GM19239 (cell line): ENCODE results near the gene HNRNPAB.
A peak's percentile ranks its signal among the peaks of the same experiment; 100 is the strongest.
"Not testable (repeated sequence)": the region's sequence is repeated elsewhere in the genome, so short reads cannot be mapped to it uniquely, and the experiment has no call there.

ENCODE experiments used
- DNase-seq: peaks from one replicate; pipeline ENCODE4 v3.0.0; 2011; ENCODE audit warnings: low spot score; ENCODE audit not compliant: insufficient read length
- FAIRE-seq: peaks from 2 replicates; lab custom pipeline; 2011; peaks lifted over from hg19 to GRCh38; lab: Jason Lieb, UNC

The HNRNPAB gene

DNA sequence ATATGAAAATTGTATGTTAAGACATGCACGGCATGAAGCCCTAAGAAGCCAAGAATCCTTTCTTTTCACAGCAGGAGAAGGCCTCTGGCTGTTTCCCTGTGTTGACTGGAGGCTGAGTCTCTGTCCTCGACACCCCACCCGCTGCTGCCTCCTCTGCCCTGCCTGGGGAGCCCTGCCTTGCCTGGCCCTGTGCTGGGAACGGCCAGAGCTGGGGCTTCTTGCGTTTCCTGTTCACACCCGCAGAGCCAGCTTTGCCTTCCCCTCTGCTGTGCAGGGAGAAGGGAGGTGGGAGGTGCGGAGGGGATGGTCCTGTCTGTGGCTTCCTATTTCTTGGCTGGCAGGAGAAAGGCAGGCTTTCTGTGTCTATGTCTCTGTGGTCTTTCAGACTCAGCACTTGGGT is 10.3 kb upstream of the HNRNPAB start:
- FAIRE-seq = no peak
- no peak for DNase-seq

DNA sequence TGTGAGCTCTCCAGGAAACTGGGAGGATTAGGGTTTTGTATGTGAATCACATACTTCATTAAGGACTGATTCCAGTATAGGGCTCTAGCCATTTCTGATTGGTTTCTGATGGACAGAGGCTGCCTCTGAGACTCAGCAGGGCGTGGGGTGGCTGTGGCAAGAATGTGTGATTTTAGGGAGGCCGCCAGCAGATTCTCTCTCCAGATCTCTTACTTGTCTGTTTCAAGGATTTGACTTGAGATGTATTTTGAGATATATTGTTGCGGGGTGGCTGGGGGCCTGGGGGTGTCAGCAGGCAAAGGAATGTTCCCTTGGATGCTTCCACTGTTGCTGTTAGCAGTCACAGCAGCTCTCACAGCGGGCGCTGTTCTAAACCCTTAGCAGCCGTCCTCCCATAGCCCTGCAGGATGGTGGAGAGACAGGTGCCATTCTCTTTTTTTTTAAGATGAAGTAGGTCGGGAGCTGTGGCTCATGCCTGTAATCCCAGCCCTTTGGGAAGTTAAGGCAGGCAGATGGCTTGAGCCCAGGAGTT is 8.0 kb upstream of the HNRNPAB start:
- no peak for FAIRE-seq
- DNase-seq = no peak

DNA sequence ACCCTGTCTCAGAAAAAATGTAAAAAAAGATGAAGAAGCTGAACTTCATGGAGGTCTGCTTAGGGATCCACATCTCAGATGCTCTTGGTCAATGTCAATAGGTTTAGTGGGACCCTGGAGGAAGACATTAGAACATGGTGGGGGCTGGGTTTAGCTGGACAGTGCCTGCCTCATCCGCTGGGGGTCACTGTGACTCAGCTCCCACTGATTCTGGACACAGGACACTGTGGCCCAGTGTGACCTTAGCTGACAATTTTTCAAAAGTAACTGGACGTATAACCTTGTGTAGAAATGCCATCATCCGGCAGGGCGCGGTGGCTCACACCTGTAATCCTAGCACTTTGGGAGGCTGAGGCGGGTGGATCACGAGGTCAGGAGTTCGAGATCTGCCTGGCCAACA is 7.3 kb upstream of the HNRNPAB start:
- FAIRE-seq = no peak
- no peak for DNase-seq

DNA sequence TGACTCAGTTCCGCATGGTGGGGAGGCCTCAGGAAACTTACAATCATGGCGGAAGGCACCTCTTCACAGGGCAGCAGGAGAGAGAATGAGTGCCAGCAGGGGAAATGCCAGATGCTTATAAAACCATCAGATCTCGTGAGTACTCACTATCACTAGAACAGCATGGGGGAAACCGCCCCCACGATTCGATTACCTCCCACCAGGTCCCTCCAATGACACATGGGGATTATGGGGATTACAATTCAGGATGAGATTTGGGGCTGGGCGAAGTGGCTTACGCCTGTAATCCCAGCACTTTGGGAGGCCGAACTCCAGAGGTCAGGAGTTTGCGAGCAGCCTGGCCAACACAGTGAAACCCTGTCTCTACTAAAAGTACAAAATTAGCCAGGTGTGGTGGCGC is 6.2 kb upstream of the HNRNPAB start:
- not testable (repeated sequence) for DNase-seq, FAIRE-seq

DNA sequence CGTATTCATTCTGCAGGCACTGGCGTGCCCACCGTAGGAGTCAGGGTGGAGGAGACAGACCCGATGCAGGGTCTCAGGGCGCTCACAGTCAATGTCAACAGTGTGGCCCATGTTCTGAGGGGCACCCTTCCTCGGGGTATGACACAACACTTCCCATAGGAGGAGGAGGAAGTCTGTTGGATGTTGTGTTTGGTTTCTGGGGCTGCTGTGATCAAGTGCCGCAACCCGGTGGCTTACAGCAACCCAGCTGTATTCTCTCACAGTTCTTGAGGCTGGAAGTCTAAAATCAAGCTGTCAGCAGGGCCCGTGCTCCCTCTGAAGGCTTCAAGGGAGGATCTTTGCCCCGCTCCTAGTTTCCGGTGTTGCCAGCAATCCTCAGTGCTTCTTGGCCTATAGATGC is 5.6 kb upstream of the HNRNPAB start:
- FAIRE-seq = no peak
- DNase-seq = no peak

DNA sequence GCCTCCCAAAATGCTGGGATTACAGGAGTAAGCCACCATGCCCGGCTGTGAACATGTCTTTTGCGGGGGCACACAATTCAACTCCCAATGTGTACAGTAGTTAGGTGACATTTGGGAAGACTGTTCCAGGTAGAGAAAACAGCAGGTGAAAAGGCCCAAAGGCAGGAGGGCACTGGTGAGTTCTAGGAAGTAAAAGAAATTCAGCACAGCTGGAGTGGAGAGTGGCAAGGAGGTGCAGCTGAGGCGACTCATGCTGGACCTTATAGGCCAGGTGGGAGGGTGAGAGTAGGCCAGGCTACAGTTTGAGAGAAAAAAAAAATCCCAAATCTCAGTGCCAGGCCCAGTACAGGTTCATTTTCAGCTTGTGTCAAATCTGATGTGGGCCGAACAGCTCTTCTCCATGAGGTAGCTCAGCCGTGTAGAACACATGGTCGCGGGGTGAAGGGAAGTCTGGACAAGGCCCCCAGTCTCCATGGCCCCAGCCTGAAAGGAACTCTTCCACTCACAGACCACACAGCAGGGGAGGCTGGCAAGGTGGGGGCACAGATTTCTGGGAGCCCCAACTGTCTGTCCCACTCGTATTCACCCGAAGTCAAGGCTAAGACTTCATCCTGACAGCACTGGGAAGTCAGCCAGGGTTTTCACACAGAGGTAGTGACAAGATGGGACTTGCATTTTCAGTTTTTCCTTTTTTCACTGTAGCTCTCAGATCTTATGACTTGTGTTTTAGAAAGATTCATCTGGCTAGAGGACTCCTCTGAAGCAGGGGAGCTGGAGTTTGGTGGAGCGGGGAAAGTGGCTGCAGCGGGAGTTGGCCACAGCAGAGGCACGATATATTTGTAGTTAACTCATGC is 4.5 kb upstream of the HNRNPAB start:
- FAIRE-seq = no peak
- no peak for DNase-seq

DNA sequence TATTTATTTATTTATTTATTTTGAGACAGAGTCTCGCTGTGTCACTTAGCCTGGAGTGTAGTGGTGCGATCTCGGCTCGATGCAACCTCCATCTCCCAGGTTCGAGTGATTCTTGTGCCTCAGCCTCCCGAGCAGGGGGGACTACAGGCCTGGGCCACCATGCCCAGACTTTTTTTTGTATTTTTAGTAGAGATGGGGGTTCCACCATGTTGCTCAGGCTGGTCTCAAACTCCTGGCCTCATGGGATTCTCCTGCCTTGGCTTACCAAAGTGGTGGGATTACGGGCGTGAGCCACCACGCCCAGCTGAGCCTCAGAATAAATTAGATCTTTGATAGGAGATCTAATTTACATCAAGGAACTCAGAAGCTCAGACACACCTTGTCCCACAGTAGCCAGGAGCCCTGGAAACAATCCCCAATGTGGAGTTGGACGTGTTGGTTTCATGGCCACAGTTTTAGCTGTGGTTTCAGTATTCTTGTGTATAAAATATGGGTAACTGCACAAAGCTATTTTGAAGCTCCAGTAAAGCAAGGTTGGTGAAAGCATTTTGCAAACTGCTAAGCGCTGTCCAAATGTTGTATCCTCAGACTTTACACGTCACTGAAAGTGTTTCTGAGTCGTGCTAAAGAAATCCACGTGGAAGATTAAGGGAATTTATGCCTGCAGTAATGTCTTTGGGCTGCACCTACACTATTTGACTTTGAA is 3.0 kb upstream of the HNRNPAB start:
- FAIRE-seq (no peak), DNase-seq (no peak)

DNA sequence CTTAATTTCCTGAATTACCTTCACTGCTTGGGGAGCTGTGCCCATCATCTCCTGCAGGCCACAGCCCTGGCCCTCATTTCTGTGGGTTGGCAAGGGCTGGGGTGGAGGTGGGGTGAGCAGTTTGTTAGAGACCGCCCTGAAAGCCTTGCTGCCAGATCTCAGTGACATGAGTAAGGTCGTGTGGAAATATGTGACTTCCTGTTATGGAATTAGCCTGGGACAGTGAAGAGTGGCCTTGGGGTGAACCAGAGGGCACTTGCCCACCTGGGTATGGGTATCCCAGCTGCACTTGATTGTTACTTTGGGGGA is 2.5 kb upstream of the HNRNPAB start:
- FAIRE-seq (no peak), DNase-seq (no peak)

DNA sequence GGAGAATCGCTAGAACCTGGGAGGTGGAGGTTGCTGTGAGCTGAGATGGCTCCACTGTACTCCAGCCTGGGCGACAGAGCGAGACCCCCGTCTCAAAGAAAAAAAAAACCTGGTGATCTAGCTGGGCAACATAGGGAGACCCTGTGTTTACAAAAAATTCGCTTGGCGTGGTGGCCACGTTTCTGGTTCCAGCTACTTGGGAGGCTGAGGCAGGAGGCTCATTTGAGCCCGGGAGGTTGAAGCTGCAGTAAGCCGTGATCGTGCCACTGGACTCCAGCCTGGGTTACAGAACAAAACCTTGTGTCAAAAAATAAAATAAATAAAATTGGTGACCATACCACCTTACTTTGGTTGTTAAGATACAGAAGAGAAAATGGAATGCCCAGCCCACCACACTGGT is 1.8 kb upstream of the HNRNPAB start:
- no peak for FAIRE-seq
- DNase-seq = no peak

DNA sequence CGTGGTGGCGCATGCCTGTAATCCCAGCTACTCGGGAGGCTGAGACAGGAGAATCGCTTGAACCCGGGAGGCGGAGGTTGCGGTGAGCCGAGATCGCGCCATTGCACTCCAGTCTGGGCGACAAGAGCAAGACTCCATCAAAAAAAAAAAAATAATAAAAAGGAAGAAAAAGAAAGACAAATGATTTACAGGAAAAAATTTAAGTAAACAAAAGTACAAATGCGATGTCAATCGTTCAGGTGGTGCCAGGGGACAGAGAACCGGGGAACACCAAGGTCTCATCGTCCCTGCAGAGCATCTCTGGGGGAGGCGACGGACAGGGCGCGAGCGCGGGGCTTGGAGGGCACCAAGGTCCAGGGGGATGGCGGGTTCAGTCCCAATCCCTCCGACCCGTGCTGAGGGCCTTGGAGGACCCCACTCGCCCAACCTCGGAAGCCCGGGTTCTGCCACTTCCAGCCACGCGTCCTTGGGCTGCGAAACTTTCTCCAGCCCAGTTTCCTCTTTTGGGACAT is 607 bp upstream of the HNRNPAB start:
- peak; percentile 11 for FAIRE-seq
- no peak for DNase-seq

DNA sequence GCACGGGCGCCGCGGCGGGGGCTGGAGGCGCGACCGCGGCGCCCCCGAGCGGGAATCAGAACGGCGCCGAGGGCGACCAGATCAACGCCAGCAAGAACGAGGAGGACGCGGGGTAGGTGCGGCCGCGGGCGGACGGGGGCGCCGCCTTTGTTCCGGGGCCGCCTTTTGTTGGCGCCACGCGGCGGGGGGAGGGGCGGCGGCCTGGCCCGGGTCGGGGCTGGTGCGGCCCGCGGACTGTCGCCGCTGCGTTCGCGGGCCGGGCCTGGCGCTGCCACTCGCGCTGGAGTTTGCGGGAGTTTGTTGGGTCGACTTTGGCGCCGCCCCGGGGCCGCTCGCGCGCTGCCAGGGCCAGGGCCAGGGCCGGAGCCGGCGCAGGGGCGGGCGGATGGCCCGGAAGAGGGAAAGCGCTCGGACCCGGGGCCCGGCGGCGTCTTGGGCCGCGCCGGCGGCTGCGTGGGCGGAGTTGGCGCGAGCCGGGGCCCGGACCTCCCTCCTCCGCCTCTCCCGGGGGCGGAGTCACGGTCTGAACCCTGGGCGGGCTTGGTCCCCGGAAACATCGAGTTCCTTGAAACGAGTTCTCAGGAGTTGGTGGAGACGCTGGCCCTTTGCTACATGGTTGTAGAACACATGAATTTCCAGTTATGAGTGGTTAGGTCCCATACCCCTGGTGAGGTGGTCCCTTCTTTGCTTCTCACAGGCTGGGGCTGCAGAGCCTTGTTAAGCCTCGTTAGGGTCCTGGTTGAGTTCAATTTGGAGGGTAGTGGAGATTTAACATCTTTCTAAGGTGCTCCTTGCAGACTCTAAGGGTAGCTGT is 809 bp downstream of the HNRNPAB start:
- DNase-seq (peak; percentile 91), FAIRE-seq (peak; percentile 42)

DNA sequence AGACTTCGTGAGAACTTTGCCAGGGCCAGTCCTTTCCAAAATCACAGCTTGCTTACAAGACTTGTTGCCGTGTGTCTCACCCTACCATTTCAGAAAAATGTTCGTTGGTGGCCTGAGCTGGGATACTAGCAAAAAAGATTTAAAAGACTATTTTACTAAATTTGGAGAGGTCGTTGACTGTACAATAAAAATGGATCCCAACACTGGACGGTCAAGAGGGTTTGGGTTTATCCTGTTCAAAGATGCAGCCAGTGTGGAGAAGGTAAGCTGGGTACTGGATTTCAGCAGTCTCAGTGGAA is 1.4 kb downstream of the HNRNPAB start:
- FAIRE-seq (no peak), DNase-seq (no peak)

DNA sequence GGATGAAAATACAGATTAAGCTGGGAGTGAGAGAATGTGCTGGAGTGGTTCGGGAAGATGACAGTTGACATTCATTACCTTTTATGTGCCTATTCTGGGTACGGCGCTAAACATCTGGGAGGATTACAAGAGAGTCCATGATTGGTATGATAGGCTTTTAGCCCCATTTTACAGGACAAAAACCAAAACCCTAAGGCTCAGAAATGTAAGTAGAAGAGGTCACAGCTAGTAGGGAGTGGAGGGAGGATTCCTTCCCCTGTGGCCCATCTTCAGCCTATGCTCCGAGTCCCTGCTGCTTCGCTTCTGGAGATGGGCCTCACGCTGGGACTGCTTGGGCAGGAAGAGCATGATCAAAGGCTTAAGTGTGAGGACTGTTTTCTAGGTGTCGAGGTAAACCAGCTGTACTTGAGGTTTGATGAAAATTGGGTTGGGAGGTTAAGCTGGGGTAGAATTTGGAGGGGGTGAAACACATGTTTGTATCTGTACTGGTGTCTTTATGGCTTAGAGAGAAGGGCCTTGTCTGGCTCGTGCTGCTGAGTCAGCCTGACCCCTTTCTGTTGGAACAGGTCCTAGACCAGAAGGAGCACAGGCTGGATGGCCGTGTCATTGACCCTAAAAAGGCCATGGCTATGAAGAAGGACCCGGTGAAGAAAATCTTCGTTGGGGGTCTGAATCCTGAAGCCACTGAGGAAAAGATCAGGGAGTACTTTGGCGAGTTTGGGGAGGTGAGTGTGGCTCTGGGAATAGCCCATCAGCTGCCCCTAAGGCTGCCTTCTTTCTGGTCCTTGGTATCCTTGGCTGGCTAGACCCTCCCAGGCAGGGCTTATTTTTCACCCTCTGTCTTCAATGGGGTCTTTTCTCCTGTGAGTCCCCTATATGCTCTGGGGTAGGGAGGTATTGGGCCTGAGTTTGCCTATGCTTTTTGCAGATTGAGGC is 2.1 kb downstream of the HNRNPAB start:
- DNase-seq (no peak), FAIRE-seq (no peak)

DNA sequence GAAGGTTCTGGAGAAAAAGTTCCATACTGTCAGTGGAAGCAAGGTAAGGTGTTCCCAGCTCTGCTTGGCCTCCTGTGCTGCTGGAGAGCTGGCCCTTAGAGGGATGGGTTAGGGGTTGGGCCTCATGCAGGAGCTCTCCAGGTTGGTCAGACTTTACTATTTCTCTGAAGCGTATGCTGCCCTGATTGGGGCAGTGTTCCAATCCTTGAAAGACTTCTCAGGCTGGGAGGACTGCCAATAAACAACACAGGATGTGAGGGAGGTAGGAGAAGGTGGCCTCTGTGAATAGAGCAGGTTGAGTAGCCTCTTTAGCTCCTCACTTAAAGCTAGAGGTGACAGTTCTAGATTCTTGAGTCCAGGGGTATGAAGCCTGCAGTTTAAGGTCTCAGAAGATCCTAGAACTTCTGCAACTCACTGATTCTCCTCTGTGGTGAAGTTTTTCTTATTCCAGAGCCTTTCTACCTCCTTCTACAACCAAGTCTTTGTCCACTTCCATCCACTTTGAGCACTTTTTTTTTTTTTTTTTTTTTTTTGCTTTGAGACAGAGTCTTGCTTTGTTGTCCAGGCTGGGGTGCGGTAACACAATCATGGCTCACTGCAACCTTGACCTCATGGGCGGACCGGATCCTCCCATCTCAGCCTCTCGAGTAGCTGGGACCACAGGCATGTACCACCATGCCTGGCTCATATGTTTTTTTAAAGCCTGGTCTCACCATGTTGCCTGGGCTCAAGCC is 3.0 kb downstream of the HNRNPAB start:
- no peak for FAIRE-seq
- DNase-seq = no peak

DNA sequence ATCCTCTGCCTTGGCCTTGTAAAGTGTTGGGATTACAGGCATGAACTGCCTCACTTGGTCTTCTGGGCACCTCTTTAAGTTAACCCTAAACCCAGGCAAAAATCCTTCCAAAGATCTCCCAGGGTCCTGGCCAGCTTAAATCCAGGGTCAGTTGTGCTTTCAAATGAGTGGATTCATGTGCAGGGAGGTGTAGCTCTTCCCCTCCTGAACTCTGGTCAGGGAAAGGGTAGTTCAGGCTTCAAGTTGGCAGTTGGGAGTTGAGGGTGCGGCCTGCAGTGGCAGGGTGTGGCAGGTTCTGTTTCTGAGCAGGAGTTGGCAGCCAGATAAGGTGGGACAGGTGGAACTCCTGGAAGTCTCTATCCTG is 3.6 kb downstream of the HNRNPAB start:
- no peak for FAIRE-seq
- DNase-seq = no peak

DNA sequence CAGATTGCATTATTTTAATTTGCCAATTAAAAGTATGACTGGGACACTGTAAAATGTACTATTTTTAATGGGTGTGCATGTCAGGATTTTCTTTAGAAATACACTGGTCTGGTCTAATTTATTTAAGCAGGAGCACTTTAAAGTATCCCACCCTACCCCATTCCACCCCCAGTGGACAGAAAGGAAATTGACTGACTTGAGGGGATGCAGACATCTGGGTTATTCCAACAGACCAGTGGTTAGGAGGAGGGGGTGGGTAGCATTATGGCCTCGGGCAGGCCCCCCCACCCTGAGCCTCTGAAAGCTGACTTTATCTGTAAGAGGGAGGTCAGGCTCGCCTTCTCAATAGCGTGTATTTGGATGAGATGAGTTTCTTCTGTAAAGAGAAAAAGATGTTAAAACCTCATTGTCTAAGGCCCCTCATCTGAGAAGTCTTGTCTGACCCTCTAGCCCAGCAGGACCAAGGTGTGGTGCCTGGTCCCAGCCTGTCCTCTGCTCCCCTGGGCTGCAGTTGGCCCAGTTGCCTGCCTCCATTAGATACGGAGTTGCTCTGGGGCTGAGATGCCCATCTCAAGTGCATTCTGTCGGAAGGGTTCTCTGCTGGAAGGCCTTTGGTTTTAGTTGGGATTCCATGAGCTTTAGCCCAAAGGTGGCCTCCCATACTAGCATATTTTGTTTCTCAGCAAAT is 4.4 kb downstream of the HNRNPAB start:
- FAIRE-seq = no peak
- DNase-seq = no peak

DNA sequence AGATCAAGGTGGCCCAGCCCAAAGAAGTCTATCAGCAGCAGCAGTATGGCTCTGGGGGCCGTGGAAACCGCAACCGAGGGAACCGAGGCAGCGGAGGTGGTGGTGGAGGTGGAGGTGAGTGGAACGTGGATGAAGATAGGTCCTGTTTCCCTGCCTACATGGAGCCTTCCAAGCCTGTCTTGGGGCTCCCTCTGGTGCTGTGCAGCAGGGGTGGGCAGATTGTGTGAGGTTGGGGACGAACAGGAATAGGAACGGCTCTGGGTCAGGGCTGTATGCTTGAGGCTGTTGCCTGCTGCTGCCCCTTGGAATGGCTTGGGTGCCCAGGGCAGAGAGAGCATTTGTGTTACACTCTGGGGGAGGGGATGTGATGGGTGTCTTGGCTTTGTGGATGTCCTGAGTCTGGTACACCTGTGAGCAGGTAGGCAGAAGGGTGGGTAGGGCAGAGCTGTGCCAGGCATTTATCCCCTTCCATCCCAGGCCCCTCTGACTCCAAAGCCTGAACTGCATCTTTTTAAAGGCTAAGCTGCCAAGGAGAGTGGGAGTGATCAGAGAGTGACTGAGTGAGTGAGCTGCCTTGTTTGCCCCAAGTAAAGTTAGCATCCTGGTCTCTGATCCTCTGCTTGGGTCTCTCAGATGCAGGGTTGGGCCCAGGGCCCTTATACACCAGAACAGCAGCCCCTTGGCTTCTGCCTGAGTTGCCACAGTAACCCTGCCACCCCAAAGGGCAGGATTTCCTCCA is 5.2 kb downstream of the HNRNPAB start:
- FAIRE-seq (no peak), DNase-seq (no peak)

DNA sequence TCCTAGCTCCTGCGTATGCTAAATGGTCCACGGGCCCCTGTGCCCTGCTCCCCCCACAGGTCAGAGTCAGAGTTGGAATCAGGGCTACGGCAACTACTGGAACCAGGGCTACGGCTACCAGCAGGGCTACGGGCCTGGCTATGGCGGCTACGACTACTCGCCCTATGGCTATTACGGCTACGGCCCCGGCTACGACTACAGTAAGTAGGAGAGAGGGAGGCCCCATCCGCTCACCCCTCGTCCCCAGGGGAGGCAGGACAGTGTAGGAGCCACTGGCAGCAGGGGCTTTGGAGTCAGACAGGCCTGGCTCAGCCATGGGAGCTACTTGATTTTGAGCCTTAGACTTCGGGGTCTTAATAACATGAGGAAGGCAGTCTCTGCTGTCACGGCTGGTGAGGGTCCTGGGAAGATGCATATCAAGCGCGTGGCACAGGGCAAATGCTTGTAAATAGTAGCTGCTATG is 5.8 kb downstream of the HNRNPAB start:
- no peak for FAIRE-seq
- DNase-seq = no peak
